ENCODE results near the gene HTR3E. TPM values are rescaled to one million over a fixed set of nuclear protein-coding genes. Genes with fewer than 3 reads are reported as not detected.

Gene HTR3E
- total RNA-seq, 1 donor from 2014 or later, result not detected

- Mint-ChIP-seq H3K4me3 (ENCODE audit: unreplicated experiment) (no peak overlapping the region), H3K27me3 (ENCODE audit: low read depth) (no peaks in the 10 kb centered on the region), H3K36me3 (ENCODE audit: low read depth) (peaks cover 23% of the 10 kb centered on the region), H3K4me1 (ENCODE audit: low read depth) (peaks cover 24% of the 10 kb centered on the region), H3K9me3 (ENCODE audit: low read depth) (no peaks in the 10 kb centered on the region), H3K27ac (ENCODE audit: unreplicated experiment) (no peak overlapping the region)
- DNase-seq (ENCODE audit: low spot score), result no peak
- TF ChIP-seq CTCF (IDR thresholded peaks at IDR 0.05), result no peak
These were observed 43.6 kb downstream of the HTR3E start for GRCh38 chr3:184140436-184140835.

- Mint-ChIP-seq H3K36me3 (ENCODE audit: low read depth) (peaks cover 23% of the 10 kb centered on the region), H3K4me3 (ENCODE audit: unreplicated experiment) (no peak overlapping the region), H3K9me3 (ENCODE audit: low read depth) (no peaks in the 10 kb centered on the region), H3K27me3 (ENCODE audit: low read depth) (no peaks in the 10 kb centered on the region), H3K4me1 (ENCODE audit: low read depth) (peaks cover 6% of the 10 kb centered on the region), H3K27ac (ENCODE audit: unreplicated experiment) (no peak overlapping the region)
- no peak for DNase-seq (ENCODE audit: low spot score)
- TF ChIP-seq CTCF (IDR thresholded peaks at IDR 0.05), result no peak
These were observed 45.3 kb downstream of the HTR3E start for GRCh38 chr3:184142199-184142598.

- no peak for TF ChIP-seq CTCF (IDR thresholded peaks at IDR 0.05)
- no peak for DNase-seq (ENCODE audit: low spot score)
- no peaks in the 10 kb centered on the region for H3K9me3 Mint-ChIP-seq (ENCODE audit: low read depth)
- H3K27ac Mint-ChIP-seq (ENCODE audit: unreplicated experiment), result no peak overlapping the region
- H3K4me3 Mint-ChIP-seq (ENCODE audit: unreplicated experiment), result no peak overlapping the region
- H3K27me3 Mint-ChIP-seq (ENCODE audit: low read depth), result no peaks in the 10 kb centered on the region
- H3K4me1 Mint-ChIP-seq (ENCODE audit: low read depth), result no peaks in the 10 kb centered on the region
- H3K36me3 Mint-ChIP-seq (ENCODE audit: low read depth), result peaks cover 23% of the 10 kb centered on the region
These were observed 46.5 kb downstream of the HTR3E start for GRCh38 chr3:184143327-184143726.

GRCh38 chr3:184144505-184144904 is 47.6 kb downstream of the HTR3E start:
- Mint-ChIP-seq H3K36me3 (ENCODE audit: low read depth) (peaks cover 23% of the 10 kb centered on the region), H3K9me3 (ENCODE audit: low read depth) (no peaks in the 10 kb centered on the region), H3K4me1 (ENCODE audit: low read depth) (peaks cover under 1% of the 10 kb centered on the region), H3K4me3 (ENCODE audit: unreplicated experiment) (no peak overlapping the region), H3K27ac (ENCODE audit: unreplicated experiment) (no peak overlapping the region), H3K27me3 (ENCODE audit: low read depth) (no peaks in the 10 kb centered on the region)
- no peak for DNase-seq (ENCODE audit: low spot score)
- no peak for TF ChIP-seq CTCF (IDR thresholded peaks at IDR 0.05)

- no peak overlapping the region for H3K4me3 Mint-ChIP-seq (ENCODE audit: unreplicated experiment)
- H3K36me3 Mint-ChIP-seq (ENCODE audit: low read depth), result peaks cover 22% of the 10 kb centered on the region
- H3K27ac Mint-ChIP-seq (ENCODE audit: unreplicated experiment), result peak overlapping the region; percentile 74
- DNase-seq (ENCODE audit: low spot score), result no peak
- no peaks in the 10 kb centered on the region for H3K27me3 Mint-ChIP-seq (ENCODE audit: low read depth)
- peaks cover 5% of the 10 kb centered on the region for H3K4me1 Mint-ChIP-seq (ENCODE audit: low read depth)
- H3K9me3 Mint-ChIP-seq (ENCODE audit: low read depth), result no peaks in the 10 kb centered on the region
- peak; percentile 63 for TF ChIP-seq CTCF (IDR thresholded peaks at IDR 0.05)
These were observed 48.3 kb downstream of the HTR3E start for GRCh38 chr3:184145111-184145524.

Measured in chondrocyte (in vitro differentiated cells).